ENCODE data around the gene TSPAN9. TPM values are rescaled to one million over a fixed set of nuclear protein-coding genes. Genes with fewer than 3 reads are reported as not detected.

TSPAN9 gene
- total RNA-seq, 4 donors from 2014 or later: 15.7 to 32.6 (median 26.2) TPM

GRCh38 chr12:3102771-3103410 lies 25.7 kb downstream of the TSPAN9 start:
- H3K27me3 ChIP-seq: no peaks in the 10 kb centered on the region

GRCh38 chr12:3103806-3104205 lies 26.6 kb downstream of the TSPAN9 start:
- TF ChIP-seq EP300 (IDR thresholded peaks at IDR 0.05) (no peak), CTCF (IDR thresholded peaks at IDR 0.05) (no peak), POLR2A (IDR thresholded peaks at IDR 0.05) (no peak)
- Histone ChIP-seq H3K4me1 (peaks cover 0 to 57% (median 13%) of the 10 kb centered on the region in 4 donors), H3K27ac (peak overlapping the region in 3 of 4 donors; percentile 3 to 58 (median 21))

More at GRCh38 chr12:3102771-3103410, 25.7 kb downstream of the TSPAN9 start:
- 61% methylated on average over 8 of the region's 8 CpGs for WGBS, 2 donors
- Histone ChIP-seq H3K4me1 (peaks cover 0 to 63% (median 17%) of the 10 kb centered on the region in 4 donors), H3K9me3 (peaks cover 0 to 14% (median 0%) of the 10 kb centered on the region in 4 donors), H3K4me3 (no peak overlapping the region), H3K36me3 (no peaks in the 10 kb centered on the region), H3K27ac (peak overlapping the region in 2 of 4 donors; percentile 23 to 58)
- peak in 1 of 2 donors; percentile 6 for DNase-seq (ENCODE audit: low spot score in 2 of 2)
- TF ChIP-seq EP300 (IDR thresholded peaks at IDR 0.05) (peak; percentile 21 to 24), POLR2A (IDR thresholded peaks at IDR 0.05) (no peak), CTCF (IDR thresholded peaks at IDR 0.05) (no peak)

GRCh38 chr12:3105690-3106479 lies 28.7 kb downstream of the TSPAN9 start:
- Histone ChIP-seq H3K9me3 (no peaks in the 10 kb centered on the region), H3K4me3 (no peak overlapping the region), H3K27me3 (no peaks in the 10 kb centered on the region), H3K27ac (no peak overlapping the region), H3K36me3 (no peaks in the 10 kb centered on the region), H3K4me1 (peaks cover 0 to 64% (median 12%) of the 10 kb centered on the region in 4 donors)
- no peak for TF ChIP-seq POLR2A (IDR thresholded peaks at IDR 0.05)
- no peak for TF ChIP-seq CTCF (IDR thresholded peaks at IDR 0.05)
- no peak for TF ChIP-seq EP300 (IDR thresholded peaks at IDR 0.05)
- 89 to 91% methylated on average over 29 of the region's 29 CpGs for WGBS, 2 donors
- no peak for DNase-seq (ENCODE audit: low spot score in 2 of 2)

More at GRCh38 chr12:3103806-3104205, 26.6 kb downstream of the TSPAN9 start:
- Histone ChIP-seq H3K4me3 (no peak overlapping the region), H3K36me3 (no peaks in the 10 kb centered on the region), H3K27me3 (no peaks in the 10 kb centered on the region), H3K9me3 (peaks cover 0 to 8% (median 0%) of the 10 kb centered on the region in 4 donors)
- 84 to 88% methylated on average over 7 of the region's 7 CpGs for WGBS, 2 donors
- DNase-seq (ENCODE audit: low spot score in 2 of 2): no peak

- Histone ChIP-seq H3K27ac (no peak overlapping the region), H3K36me3 (no peaks in the 10 kb centered on the region), H3K9me3 (no peaks in the 10 kb centered on the region), H3K4me1 (peaks cover 0 to 62% (median 12%) of the 10 kb centered on the region in 4 donors), H3K4me3 (no peak overlapping the region), H3K27me3 (no peaks in the 10 kb centered on the region)
- no peak for DNase-seq (ENCODE audit: low spot score in 2 of 2)
- TF ChIP-seq POLR2A (IDR thresholded peaks at IDR 0.05) (no peak), CTCF (IDR thresholded peaks at IDR 0.05) (no peak), EP300 (IDR thresholded peaks at IDR 0.05) (no peak)
- 57 to 65% methylated on average over 7 of the region's 7 CpGs for WGBS, 2 donors
These were observed 29.4 kb downstream of the TSPAN9 start for GRCh38 chr12:3106579-3106978.

Measured in tibial nerve (tissue), 4 donors.